Left forelimb (tissue), 1 donor: Measurements from ENCODE around the gene XYLT1.

Experiments used
- DNase-seq: peaks from one replicate; pipeline ENCODE4 v3.0.0-alpha.2; 2018; ENCODE audit warnings: low spot score

Gene XYLT1

DNA sequence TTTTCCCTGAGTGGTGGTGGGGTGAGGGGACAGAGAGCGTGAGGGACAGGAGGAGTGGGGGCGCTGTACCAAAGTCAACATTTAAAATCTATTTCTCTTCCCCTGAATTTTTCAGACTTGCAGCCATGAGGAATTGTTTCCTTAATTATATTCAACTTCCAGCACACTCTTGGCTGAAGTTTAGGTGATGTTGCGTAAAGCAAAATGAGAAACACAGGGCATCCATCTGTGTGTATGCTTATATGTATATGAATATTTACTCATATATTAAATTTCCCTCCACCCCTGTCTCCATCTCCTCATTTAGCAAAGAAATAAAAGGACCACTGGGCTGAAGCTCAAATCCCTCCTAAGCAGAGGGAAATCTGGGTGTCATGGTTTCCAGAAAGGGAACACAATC, 218.1 kb downstream of the XYLT1 start:
- no peak for DNase-seq

DNA sequence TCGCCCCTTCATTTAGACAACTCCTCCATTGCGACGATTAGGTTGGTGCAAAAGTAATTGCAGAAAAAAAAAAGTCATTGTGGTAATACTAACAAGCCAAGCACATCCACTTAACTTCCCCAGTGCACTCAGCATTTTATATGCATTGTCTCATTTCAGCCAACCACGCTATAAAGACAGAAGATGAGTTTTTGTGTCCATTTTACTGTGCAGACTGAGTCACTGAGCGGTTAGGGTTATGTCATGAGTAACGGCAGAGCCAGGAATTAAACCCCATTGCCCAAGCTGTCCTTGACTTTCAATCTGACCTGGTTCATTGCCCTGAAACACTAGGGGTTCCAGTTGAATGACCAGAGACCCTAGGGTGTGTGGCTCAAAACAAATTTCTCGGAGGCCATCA, 218.7 kb downstream of the XYLT1 start:
- no peak for DNase-seq

GRCh38 chr16:17251496-17251895, 219.3 kb downstream of the XYLT1 start:
- no peak for DNase-seq

DNA sequence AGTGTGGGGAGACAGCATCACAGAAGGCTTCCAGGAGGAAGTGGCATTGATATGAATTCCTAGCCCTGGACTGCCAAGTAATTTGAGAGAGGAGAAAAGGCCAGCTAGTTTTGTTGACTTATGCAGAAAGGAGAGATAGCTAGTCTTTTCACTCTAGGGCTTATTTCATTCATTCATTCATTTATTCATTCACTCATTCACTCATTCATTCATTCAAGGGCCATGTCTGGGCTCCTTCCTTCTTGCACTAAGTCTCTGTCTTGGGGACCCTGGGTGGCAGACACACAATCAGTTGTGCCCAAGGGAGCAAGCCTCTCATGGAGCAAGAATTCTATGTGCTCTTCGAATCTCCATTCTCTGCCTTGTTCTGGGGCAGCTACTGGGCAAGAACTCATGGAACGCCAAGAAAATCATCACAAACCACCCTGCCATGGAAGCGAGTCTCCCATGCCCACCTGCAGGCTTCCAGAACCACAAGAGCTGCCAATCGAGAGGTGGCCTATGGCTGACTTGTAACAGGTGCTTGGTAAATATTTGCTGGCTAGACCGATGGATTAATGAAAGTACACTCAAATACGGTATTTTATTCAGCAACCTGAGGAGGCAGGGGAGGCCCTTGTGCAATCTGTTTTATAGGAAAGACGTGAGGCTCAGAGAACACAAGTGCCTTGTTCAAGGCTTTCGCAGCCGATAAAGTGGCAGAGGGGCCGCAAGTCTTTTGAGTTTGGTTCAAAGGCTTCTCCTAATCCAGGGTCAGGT, 223.6 kb downstream of the XYLT1 start:
- DNase-seq, result no peak

DNA sequence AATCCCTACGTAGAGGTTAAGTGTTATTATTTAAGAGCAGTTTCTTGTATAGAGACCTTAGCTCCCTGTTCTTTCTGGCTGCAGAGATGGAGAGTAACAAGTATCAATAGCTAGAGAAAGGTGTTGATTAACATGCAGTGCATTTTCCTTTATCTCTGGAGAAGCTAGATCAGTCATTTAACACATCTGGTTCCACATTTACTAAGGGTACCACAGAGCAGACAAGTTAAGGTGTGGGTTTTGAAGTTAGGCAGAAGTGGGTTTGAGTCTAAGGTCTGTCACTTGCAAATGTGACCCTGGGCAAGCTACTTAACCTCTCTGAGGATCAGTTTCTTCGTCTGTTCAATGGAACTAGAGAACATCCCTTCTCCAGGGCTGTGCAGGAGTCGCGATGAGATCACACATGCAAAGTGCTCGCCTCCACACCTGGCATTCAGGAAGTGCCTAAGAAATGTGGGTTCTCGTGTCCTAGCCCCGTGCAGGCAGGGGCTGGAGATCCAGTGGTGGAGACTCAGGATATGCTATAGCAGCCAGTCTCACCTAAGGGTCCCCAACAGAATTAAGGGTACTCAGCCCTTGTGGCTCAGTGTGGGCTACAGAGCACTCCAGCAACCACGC, 224.4 kb downstream of the XYLT1 start:
- no peak for DNase-seq

- no peak for DNase-seq
Observed at GRCh38 chr16:17245776-17246175, 225.0 kb downstream of the XYLT1 start.

DNA sequence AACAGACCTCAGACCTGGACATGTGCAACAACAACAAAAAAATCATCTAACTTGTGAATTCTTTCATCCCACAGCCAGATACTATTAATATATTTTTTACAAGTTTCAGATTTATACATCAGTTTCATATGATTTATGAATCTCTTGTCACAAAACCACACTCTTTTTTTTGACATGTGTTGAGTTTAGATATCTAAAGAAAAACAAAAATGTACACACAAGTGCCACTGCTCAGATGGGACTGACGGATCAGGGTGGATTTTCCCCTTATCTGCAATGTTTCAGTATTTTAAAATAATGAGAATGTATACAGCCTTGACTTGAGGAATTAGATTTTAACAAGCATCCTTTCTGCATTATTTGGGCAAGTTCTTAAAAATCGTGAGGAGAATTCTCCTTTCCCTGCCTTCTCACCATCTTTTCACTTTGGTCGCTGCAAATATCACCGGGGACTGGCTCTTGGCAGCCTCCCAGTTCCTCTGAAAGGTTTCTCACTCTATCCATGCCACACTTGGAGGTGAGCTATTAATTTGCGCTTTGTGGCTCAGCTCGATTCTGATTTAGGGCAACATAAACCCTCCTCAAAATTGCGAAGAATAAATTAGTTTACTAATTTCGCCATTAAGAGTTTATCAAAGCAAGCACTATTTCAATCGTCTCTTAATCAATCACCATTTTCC, 225.7 kb downstream of the XYLT1 start:
- no peak for DNase-seq

DNA sequence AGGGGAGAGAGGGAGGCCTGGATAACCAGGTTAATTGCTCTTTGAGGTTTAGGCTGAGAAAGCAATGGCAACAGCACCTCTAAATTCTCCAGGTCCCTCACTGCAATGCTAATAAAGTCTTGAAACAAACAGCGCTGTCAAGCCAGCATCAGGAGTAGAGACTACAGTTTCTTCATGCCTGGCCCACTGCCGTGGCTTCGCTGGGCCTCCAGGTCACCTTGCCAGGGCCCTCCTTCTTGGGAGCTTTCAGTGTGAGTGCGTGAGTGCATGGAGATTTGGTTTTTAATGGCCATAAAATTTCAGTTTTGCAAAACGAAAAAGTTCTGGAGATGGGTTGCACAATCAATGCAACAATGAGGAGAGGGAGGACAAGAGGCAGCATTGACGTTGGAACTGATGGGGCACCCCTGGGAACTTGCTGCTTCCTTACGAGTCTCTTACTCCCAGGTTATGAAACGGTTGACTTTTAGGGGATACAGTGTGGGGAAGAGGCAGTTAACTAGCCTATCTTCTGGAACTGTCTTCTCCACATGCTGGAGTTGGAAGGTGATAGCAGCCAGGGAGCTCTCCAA, 229.4 kb downstream of the XYLT1 start:
- no peak for DNase-seq

DNA sequence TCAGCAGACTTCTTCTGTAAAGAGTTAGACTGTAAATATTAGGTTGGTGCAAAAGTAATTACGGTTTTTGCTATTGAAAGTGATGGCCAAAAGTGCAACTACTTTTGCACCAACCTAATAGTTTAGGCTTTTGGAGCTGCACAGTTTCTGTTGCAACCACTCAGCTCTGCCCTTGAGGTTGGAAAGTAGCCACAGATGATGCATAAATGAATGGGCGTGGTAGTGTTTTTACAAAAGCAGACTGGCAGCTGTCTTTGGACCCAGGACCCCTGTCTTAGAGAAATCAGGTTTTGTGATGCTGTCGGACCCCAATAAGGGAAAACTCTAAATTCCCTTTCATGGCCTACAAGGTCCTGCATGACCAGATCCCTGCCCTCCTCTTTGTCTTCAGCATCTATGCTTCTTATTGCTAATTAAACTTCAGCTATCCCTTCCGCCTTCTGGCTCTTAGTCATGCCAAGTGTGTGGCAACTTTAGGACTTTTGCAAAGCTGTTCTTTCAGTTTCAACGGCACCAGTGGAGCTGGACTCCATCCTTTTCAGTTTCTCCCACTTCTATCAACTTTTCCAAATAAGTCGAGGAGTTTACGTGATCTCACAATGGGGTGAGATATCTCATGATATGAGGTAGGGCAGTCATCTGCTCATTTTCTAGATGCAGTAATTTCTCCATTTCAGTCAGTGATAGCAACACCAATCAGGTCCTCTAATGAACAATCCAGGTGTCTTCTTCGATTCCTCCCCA, 232.3 kb downstream of the XYLT1 start:
- no peak for DNase-seq

DNA sequence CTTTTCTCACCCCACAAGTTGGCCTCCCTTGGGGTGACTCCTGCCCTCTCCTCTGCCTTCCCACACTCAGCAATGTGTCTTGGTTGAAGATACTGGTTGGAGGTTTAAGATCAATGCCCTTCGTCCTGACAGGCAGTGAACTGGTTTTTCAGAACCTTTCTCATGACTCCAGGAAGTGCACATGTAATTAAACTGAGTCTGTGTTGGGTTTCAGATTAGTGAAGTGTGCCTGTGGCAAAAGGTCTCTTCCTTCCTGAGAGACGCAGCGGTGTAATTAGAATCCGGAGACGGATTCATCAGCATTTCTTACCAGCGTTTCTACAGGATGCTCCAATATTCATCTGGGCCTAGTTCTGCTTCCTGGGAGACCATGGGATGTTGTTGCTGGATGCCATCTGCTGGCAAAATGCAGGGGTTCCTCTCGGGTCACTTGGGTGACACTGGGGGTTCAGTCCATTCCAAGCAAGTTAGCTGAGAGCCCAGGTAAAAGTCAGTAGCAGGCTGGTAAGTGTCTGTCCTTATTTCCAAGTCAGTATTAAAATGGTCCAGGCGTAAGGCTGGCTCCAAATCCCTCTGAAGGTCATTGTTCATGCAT, 233.3 kb downstream of the XYLT1 start:
- no peak for DNase-seq

DNA sequence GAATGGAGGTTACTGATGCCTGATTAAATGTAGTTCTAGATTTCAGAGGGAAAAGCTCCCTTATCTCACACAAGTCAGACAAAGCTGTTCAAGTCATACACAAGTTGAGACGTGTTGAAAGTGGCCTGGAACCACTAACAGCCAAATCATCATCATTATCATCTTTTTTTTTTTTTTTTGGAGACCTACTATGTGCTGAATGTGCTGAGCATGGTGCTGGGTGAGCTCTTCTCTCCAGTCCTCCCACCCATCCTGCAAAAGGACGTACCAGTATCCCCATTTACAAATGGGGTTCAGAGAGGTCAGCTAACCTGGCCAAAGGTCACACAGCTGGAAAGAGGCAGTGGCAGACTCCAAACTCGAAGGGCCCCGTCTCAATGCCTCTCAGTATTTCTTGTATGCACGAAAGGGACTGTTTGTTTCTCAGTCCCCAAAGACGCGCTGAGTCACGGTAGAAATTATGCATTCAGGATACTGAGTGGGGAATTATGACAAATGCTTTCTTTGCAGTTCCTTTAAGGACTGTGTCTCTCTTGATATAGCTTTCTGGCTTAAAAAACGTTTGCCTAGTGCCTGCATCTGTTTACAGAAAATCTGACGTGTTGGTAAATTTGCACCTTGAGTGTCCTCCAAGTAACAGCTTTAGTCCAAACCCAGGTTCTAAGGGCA, 235.5 kb downstream of the XYLT1 start:
- no peak for DNase-seq

GRCh38 chr16:17233318-17234002, 237.3 kb downstream of the XYLT1 start:
- no peak for DNase-seq

- DNase-seq, result no peak
Observed at GRCh38 chr16:17232487-17232886, 238.3 kb downstream of the XYLT1 start.

GRCh38 chr16:17231972-17232371, 238.8 kb downstream of the XYLT1 start:
- no peak for DNase-seq

DNA sequence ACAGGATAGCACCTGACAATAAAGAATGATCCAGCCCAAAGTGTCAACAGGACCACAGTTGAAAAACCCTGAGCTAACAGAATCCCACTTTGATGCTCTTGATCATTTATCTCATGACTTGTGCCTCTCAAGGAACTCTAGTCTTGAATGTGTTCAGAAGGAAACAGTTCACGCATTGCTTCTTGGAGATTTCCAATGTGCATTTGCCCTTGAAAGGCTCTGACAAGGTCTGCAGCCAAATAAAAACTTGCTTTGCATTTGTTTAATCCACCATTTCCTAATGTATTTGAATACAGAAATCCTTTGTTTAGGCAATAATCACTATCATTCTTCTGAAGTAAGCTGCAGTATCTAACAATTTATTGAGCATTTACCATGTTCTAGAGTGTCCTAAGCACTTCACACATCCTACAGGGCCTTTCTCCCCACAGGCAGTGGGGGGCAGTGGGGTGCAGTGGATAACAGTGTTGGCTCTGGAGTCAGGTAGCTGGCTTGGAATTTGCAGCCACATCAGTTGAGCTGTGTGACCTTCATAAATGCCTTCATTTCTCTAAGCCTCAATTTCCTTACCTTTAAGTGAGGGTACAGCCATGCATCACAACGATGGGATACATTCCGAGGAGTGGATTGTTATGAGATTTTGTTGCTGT, 239.7 kb downstream of the XYLT1 start:
- DNase-seq, result no peak

DNA sequence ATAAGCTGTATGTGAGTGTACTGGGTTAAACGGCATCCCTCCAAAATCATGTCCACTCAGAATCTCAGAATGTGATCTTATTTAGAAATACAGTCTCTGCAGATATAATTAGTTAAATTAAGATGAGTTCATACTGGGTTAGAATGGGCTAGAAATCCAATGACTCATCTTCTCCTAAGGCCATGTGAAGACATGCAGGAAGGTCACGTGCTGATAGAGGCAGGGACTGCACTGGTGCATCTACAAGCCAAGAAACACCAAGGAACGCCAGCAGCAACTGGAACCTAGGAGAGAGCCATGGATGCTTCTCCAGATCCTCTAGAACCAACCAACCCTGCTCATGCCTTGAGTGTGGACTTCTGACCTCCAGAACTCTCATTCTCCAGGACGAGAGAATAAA, 241.0 kb downstream of the XYLT1 start:
- DNase-seq, result no peak

- no peak for DNase-seq
Observed at GRCh38 chr16:17229131-17229530, 241.6 kb downstream of the XYLT1 start.

DNA sequence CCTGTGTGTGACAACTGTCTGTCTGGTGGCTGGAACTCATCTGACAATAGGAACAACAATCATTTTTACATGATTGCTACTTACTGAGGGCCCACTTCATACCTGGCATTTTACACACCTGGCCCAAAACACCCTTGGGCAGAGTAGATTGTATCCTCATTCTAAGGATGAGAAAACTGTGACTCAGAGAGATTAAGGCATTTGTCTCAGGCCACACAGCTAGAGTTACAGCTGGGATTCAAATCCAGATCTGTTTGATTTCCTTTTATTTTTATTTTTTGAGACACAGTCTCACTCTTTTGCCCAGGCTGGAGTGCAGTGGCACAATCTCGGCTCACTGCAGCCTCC, 242.1 kb downstream of the XYLT1 start:
- DNase-seq, result no peak

GRCh38 chr16:17228048-17228707, 242.6 kb downstream of the XYLT1 start:
- DNase-seq, result no peak

DNA sequence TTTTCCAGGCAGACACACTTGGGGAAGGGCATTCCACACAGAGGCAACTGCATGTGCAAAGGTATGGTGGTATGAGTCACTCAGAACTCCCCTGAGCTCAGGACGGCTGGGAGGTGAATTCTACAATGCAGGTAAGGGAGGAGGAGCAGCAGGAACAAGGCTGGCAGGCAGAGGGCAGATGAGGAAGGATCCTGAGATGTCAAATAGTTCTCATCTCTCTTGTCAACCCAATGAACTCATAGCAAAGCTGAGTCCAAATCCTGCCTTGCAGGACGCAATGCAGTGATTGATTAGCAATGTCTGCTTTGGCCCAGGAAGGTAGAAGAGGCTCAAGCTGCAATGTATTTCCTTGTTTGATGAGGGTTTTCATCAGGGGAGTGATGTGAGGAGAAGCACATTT, 243.5 kb downstream of the XYLT1 start:
- DNase-seq, result no peak
